KMS-11 (cell line): ENCODE data around the gene PAK5.

Experiments used
- H2AFZ ChIP-seq: fragments of 200-600 bp; sonication (generic); 2 replicates; pipeline ENCODE4 v1.6.1; 2016; ENCODE audit warnings: antibody characterized with exemption, mixed run types, low read depth
- H3K27ac ChIP-seq: fragments of 200-600 bp; sonication (generic); 2 replicates; pipeline ENCODE4 v1.6.1; 2016; ENCODE audit warnings: mild to moderate bottlenecking, mixed run types
- H3K27me3 ChIP-seq: fragments of 200-600 bp; sonication (generic); 2 replicates; pipeline ENCODE4 v1.6.1; 2017; ENCODE audit warnings: mild to moderate bottlenecking, low read depth, mixed run types, moderate library complexity; ENCODE audit not compliant: insufficient read depth
- H3K36me3 ChIP-seq: fragments of 200-600 bp; sonication (generic); 2 replicates; pipeline ENCODE4 v1.6.1; 2017; ENCODE audit warnings: mild to moderate bottlenecking, mixed run types; ENCODE audit not compliant: insufficient read depth
- H3K4me1 ChIP-seq: fragments of 200-600 bp; sonication (generic); 2 replicates; pipeline ENCODE4 v1.6.1; 2016; ENCODE audit warnings: mild to moderate bottlenecking, low read depth, mixed run types; ENCODE audit not compliant: poor library complexity, severe bottlenecking
- H3K4me2 ChIP-seq: fragments of 200-600 bp; sonication (generic); 2 replicates; pipeline ENCODE4 v1.7.0; 2016; ENCODE audit warnings: mild to moderate bottlenecking, mixed run types
- H3K4me3 ChIP-seq: fragments of 200-600 bp; sonication (generic); IDR thresholded peaks from 2 replicates; pipeline ENCODE4 v1.6.1; 2017; ENCODE audit warnings: low read depth, low read length, mixed read lengths; ENCODE audit not compliant: insufficient read depth
- H3K79me2 ChIP-seq: fragments of 200-600 bp; sonication (generic); 2 replicates; pipeline ENCODE4 v1.6.1; 2016; ENCODE audit warnings: low read depth, mixed run types; ENCODE audit not compliant: insufficient read depth
- H3K9ac ChIP-seq: fragments of 200-600 bp; sonication (generic); 2 replicates; pipeline ENCODE4 v1.6.1; 2016; ENCODE audit warnings: mild to moderate bottlenecking, mixed run types
- H4K20me1 ChIP-seq: fragments of 200-600 bp; sonication (generic); 2 replicates; pipeline ENCODE4 v1.6.1; 2016; ENCODE audit warnings: mild to moderate bottlenecking, mixed run types; ENCODE audit not compliant: insufficient read depth
- CTCF ChIP-seq: fragments of 200-600 bp; sonication (generic); conservative IDR thresholded peaks from 2 replicates; pipeline ENCODE4 v1.6.1; 2017; ENCODE audit warnings: low read depth, mild to moderate bottlenecking, antibody characterized with exemption, low read length, moderate library complexity, mixed read lengths

Gene PAK5

GRCh38 chr20:9672027-9672426 is 166.8 kb downstream of the PAK5 start:
- no peak for TF ChIP-seq CTCF
- no peaks in the 10 kb centered on the region for H4K20me1 ChIP-seq
- no peaks in the 10 kb centered on the region for H3K79me2 ChIP-seq
- no peak overlapping the region for H3K27ac ChIP-seq
- H3K9ac ChIP-seq: no peak overlapping the region
- H2AFZ ChIP-seq: no peak overlapping the region
- no peak overlapping the region for H3K4me2 ChIP-seq
- peaks cover 7% of the 10 kb centered on the region for H3K4me1 ChIP-seq
- H3K36me3 ChIP-seq: no peaks in the 10 kb centered on the region
- H3K27me3 ChIP-seq: no peaks in the 10 kb centered on the region
- no peak overlapping the region for H3K4me3 ChIP-seq

DNA sequence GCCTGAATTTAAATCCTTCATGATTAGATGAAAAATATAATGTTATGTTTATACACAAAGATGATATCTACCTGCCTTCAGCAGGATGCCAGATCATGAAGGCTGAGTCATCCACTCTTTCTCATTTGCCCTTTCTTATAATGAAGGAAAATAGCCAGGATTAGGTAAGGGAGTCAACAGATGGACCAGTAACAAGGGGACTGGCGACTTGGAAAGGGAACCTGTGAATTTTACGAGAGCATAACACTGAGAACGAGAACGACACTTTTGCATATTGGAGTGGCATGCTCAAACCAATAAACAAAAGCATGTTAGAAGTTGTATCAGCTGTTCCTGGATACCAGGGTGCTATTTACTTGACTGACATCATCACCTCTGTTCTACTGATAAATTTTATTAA is 170.5 kb downstream of the PAK5 start:
- no peaks in the 10 kb centered on the region for H3K4me1 ChIP-seq
- no peak overlapping the region for H3K4me3 ChIP-seq
- no peak overlapping the region for H2AFZ ChIP-seq
- H3K79me2 ChIP-seq: no peaks in the 10 kb centered on the region
- H3K9ac ChIP-seq: no peak overlapping the region
- H3K36me3 ChIP-seq: no peaks in the 10 kb centered on the region
- no peak for TF ChIP-seq CTCF
- no peaks in the 10 kb centered on the region for H3K27me3 ChIP-seq
- H4K20me1 ChIP-seq: no peaks in the 10 kb centered on the region
- H3K4me2 ChIP-seq: no peak overlapping the region
- H3K27ac ChIP-seq: no peak overlapping the region

DNA sequence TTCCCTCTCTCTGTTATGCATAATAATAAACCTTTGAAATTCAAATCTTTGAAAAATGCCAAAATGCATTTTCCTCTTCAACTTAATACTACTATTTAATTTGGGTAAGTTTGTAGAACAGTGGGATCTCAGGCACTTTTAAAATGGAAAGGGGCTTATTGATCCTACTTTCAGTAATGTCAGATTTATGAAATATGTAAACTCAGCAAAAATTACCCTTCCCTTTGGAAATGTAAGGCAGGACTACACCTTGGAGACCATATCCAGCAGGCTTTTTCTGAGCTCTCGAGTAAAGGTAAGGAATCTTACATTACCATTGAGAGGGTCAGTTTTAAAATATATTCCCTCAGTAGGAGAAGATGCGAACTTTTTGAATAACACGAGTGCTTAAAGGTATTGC is 175.5 kb downstream of the PAK5 start:
- Histone ChIP-seq H3K79me2 (no peaks in the 10 kb centered on the region), H4K20me1 (no peaks in the 10 kb centered on the region), H3K4me3 (no peak overlapping the region), H3K27me3 (no peaks in the 10 kb centered on the region), H3K4me2 (no peak overlapping the region), H2AFZ (no peak overlapping the region), H3K36me3 (no peaks in the 10 kb centered on the region), H3K9ac (no peak overlapping the region), H3K4me1 (no peaks in the 10 kb centered on the region), H3K27ac (no peak overlapping the region)
- no peak for TF ChIP-seq CTCF

DNA sequence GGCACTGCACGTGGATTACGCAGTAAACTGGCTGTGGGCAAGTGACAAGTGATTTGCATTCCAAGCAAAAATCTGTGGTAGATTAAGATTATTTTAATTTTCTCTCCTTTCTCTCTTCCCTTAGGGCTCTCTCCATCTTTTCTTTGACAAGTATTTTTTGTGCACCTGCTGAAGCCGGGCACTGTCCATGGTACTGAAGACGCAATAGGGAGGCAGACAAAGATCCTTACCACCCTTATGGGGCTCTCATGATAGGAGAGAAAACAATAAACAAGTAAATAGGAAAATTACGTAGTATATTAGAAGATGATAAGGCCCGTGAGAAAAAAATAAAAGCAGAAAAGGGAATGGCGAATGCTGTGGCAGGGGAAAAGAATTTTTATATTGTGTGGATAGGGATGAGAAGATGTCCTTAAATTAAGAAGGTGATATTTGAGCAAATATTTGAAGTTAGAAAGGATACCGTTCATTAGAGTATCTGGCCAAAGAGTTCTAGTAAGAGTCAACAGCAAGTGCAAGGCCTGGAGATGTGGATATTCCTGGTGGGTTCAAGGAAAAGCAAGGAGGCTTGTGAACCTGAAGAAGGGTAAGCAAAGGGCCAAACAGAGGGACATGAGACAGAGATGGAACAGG is 178.5 kb downstream of the PAK5 start:
- H3K27me3 ChIP-seq: no peaks in the 10 kb centered on the region
- no peaks in the 10 kb centered on the region for H4K20me1 ChIP-seq
- no peaks in the 10 kb centered on the region for H3K36me3 ChIP-seq
- H3K4me3 ChIP-seq: no peak overlapping the region
- no peak for TF ChIP-seq CTCF
- no peak overlapping the region for H3K27ac ChIP-seq
- no peaks in the 10 kb centered on the region for H3K4me1 ChIP-seq
- H2AFZ ChIP-seq: no peak overlapping the region
- H3K9ac ChIP-seq: no peak overlapping the region
- no peak overlapping the region for H3K4me2 ChIP-seq
- no peaks in the 10 kb centered on the region for H3K79me2 ChIP-seq
